Upper lobe of right lung (tissue), 1 donor: ENCODE measurements around the gene ADGRL3. TPM values are rescaled to one million over a fixed set of nuclear protein-coding genes. Genes with fewer than 3 reads are reported as not detected.

ENCODE experiments used
- ATAC-seq: fragments of 200-7000 bp; cut with Tn5 transposase; one replicate; pipeline ENCODE4 v1.9.1; 2020; ENCODE audit warnings: mild to moderate bottlenecking, moderate library complexity
- DNase-seq: peaks from one replicate; pipeline ENCODE4 v3.0.0-alpha.2; 2020
- H3K27ac ChIP-seq: fragments of 200-600 bp; one replicate; pipeline ENCODE4 v1.8.0; 2022
- H3K27me3 ChIP-seq: fragments of 200-600 bp; one replicate; pipeline ENCODE4 v1.8.0; 2022; ENCODE audit warnings: mild to moderate bottlenecking
- H3K36me3 ChIP-seq: fragments of 200-600 bp; one replicate; pipeline ENCODE4 v1.8.0; 2022
- H3K4me1 ChIP-seq: fragments of 200-600 bp; one replicate; pipeline ENCODE4 v1.8.0; 2022
- H3K4me3 ChIP-seq: fragments of 200-600 bp; one replicate; pipeline ENCODE4 v1.8.0; 2022; ENCODE audit warnings: mild to moderate bottlenecking
- H3K9me3 ChIP-seq: fragments of 200-600 bp; one replicate; pipeline ENCODE4 v1.8.0; 2022
- CTCF ChIP-seq: fragments of 200-600 bp; IDR thresholded peaks from one replicate; pipeline ENCODE4 v1.8.0; 2022; ENCODE audit warnings: antibody characterized with exemption
- intact Hi-C: fragments of 100-400 bp; cut with DNase I; formaldehyde crosslinking; loops from one replicate; pipeline ENCODE4 v1.11.0; 2022
- total RNA-seq: library from RNA; stranded (reverse); fragmentation: NEBNext Ultra II Directional; extraction: Animal tissue kit (Norgen Biotek cat#: 25700); gene quantifications from one replicate; pipeline ENCODE4 v1.2.1, GENCODE V29; 2021
- donor health status: DM: no; HTN: yes; CAD: no; lungs with severe emphysema.

The ADGRL3 gene
- total RNA-seq, 1 donor from 2014 or later: 4.0 TPM

GRCh38 chr4:61771056-61771455 is 570.9 kb downstream of the ADGRL3 start:
- no peaks in the 10 kb centered on the region for H3K36me3 ChIP-seq
- ATAC-seq (no peak), DNase-seq (no peak)
- no peak overlapping the region for H3K4me3 ChIP-seq
- H3K9me3 ChIP-seq: no peaks in the 10 kb centered on the region
- TF ChIP-seq CTCF: no peak
- no peaks in the 10 kb centered on the region for H3K4me1 ChIP-seq
- H3K27ac ChIP-seq: no peak overlapping the region
- intact Hi-C loops: no loop called here
- H3K27me3 ChIP-seq: no peaks in the 10 kb centered on the region

- intact Hi-C loops: no loop called here
- DNase-seq: no peak
- ATAC-seq: no peak
- Histone ChIP-seq H3K27ac (no peak overlapping the region), H3K4me3 (no peak overlapping the region), H3K36me3 (no peaks in the 10 kb centered on the region), H3K4me1 (no peaks in the 10 kb centered on the region), H3K9me3 (no peaks in the 10 kb centered on the region), H3K27me3 (no peaks in the 10 kb centered on the region)
- no peak for TF ChIP-seq CTCF
Measured at GRCh38 chr4:61772126-61772525, 572.0 kb downstream of the ADGRL3 start.

GRCh38 chr4:61773655-61774245 is 573.6 kb downstream of the ADGRL3 start:
- Histone ChIP-seq H3K4me3 (no peak overlapping the region), H3K27ac (no peak overlapping the region), H3K36me3 (no peaks in the 10 kb centered on the region), H3K27me3 (no peaks in the 10 kb centered on the region), H3K4me1 (no peaks in the 10 kb centered on the region), H3K9me3 (no peaks in the 10 kb centered on the region)
- DNase-seq (no peak), ATAC-seq (no peak)
- intact Hi-C loops: no loop called here
- TF ChIP-seq CTCF: no peak

- Histone ChIP-seq H3K27me3 (no peaks in the 10 kb centered on the region), H3K4me1 (no peaks in the 10 kb centered on the region), H3K27ac (no peak overlapping the region), H3K4me3 (no peak overlapping the region), H3K36me3 (no peaks in the 10 kb centered on the region), H3K9me3 (no peaks in the 10 kb centered on the region)
- intact Hi-C loops: no loop called here
- no peak for ATAC-seq
- TF ChIP-seq CTCF: no peak
- DNase-seq: no peak
Measured at GRCh38 chr4:61782133-61782532, 582.0 kb downstream of the ADGRL3 start.

GRCh38 chr4:61783050-61783449 is 582.9 kb downstream of the ADGRL3 start:
- no peak for DNase-seq
- ATAC-seq: no peak
- Histone ChIP-seq H3K4me1 (no peaks in the 10 kb centered on the region), H3K9me3 (no peaks in the 10 kb centered on the region), H3K27ac (no peak overlapping the region), H3K36me3 (no peaks in the 10 kb centered on the region), H3K27me3 (no peaks in the 10 kb centered on the region), H3K4me3 (no peak overlapping the region)
- intact Hi-C loops: no loop called here
- TF ChIP-seq CTCF: no peak

GRCh38 chr4:61785761-61786160 is 585.6 kb downstream of the ADGRL3 start:
- ATAC-seq (no peak), DNase-seq (no peak)
- intact Hi-C loops: no loop called here
- Histone ChIP-seq H3K27me3 (no peaks in the 10 kb centered on the region), H3K27ac (no peak overlapping the region), H3K4me3 (no peak overlapping the region), H3K36me3 (no peaks in the 10 kb centered on the region), H3K9me3 (no peaks in the 10 kb centered on the region), H3K4me1 (no peaks in the 10 kb centered on the region)
- no peak for TF ChIP-seq CTCF
